K562 (cell line): ENCODE measurements around the gene TRIM47. TPM values are rescaled to one million over a fixed set of nuclear protein-coding genes. Genes with fewer than 3 reads are reported as not detected.

Experiments
- ATAC-seq: fragments of 200-7000 bp; cut with Tn5 transposase; 3 replicates; pipeline ENCODE4 v1.9.1; 2020; ENCODE audit warnings: moderate library complexity
- BruUV-seq: library from RNA; stranded (reverse); fragments of 400-500 nt; replicated peaks from 2 replicates; lab custom pipeline; 2021; lab: Mats Ljungman, UMichigan
- CTCF ChIA-PET: fragments of 300-600 bp; formaldehyde crosslinking; extraction: SDS; loops from one replicate; lab custom pipeline; 2021; ENCODE audit warnings: low intra/inter-chr PET ratio; lab: Yijun Ruan, JAX
- POLR2A ChIA-PET: fragments of 300-600, 350-650 bp; sonication (Branson Sonifier 250); formaldehyde crosslinking; extraction: SDS; loops from one replicate; lab custom pipeline; 2021; ENCODE audit warnings: antibody characterized with exemption, inconsistent platforms; lab: Yijun Ruan, JAX
- DNase-seq, 4 experiments: peaks; one replicate each; pipeline versions ENCODE4 v3.0.0 to v3.0.0-alpha.2; 2011 to 2018; ENCODE audit warnings: low spot score in 3 of 4, mixed read lengths in 3 of 4; ENCODE audit errors: extremely low read depth in 1 of 4
- FAIRE-seq: peaks from 2 replicates; lab custom pipeline; 2011; peaks lifted over from hg19 to GRCh38; lab: Jason Lieb, UNC
- H2AFZ ChIP-seq: 2 replicates; pipeline ENCODE4 v1.6.0; 2011; ENCODE audit warnings: low read depth, low read length, control low read depth, inconsistent platforms
- H3K27ac ChIP-seq: fragments of 200-600 bp; 3 replicates; pipeline ENCODE4 v1.8.0; 2011; ENCODE audit warnings: low read depth, mild to moderate bottlenecking, control low read depth, inconsistent platforms, low read length, moderate library complexity, mixed read lengths; ENCODE audit errors: extremely low read depth
- H3K27me3 ChIP-seq, 2 experiments: fragments of 300-600 bp in 1 of 2; 2 replicates in 1 of 2; 3 replicates in 1 of 2; pipeline versions ENCODE4 v1.6.0 to v1.8.0; 2011; ENCODE audit warnings: inconsistent platforms in 2 of 2, low read length in 2 of 2, mild to moderate bottlenecking in 1 of 2, mixed read lengths in 1 of 2, moderate library complexity in 1 of 2; ENCODE audit not compliant: control insufficient read depth in 2 of 2, insufficient read depth in 2 of 2
- H3K36me3 ChIP-seq: fragments of 300-600 bp; 3 replicates; pipeline ENCODE4 v1.8.0; 2011; ENCODE audit warnings: mild to moderate bottlenecking, low read length, inconsistent platforms; ENCODE audit not compliant: control insufficient read depth, insufficient read depth
- H3K4me1 ChIP-seq, 2 experiments: fragments of 200-600 bp in 1 of 2; replicated peaks in 1 of 2; 2 replicates in 1 of 2; 3 replicates in 1 of 2; pipeline versions ENCODE4 v1.5.1 to v1.8.0; 2011; ENCODE audit warnings: inconsistent platforms in 2 of 2, low read length in 2 of 2, mild to moderate bottlenecking in 1 of 2, mixed read lengths in 1 of 2, moderate library complexity in 1 of 2; ENCODE audit not compliant: control insufficient read depth in 2 of 2, insufficient read depth in 2 of 2
- H3K4me2 ChIP-seq: 2 replicates; pipeline ENCODE4 v1.6.1; 2011; ENCODE audit warnings: low read length, control low read depth, inconsistent platforms, mixed read lengths; ENCODE audit not compliant: insufficient read depth
- H3K4me3 ChIP-seq: fragments of 200-600 bp; sonication (generic), shearing (Covaris generic); 2 replicates; pipeline ENCODE4 v1.5.1; 2016; ENCODE audit warnings: control low read depth, inconsistent platforms
- H3K79me2 ChIP-seq: fragments of 200-600 bp; 3 replicates; pipeline ENCODE4 v1.8.0; 2011; ENCODE audit warnings: low read length, inconsistent platforms; ENCODE audit not compliant: control insufficient read depth, insufficient read depth
- H3K9ac ChIP-seq, 2 experiments: 2 replicates each; pipeline versions ENCODE4 v1.6.0 to v1.6.1; 2011; ENCODE audit warnings: low read depth in 2 of 2, low read length in 2 of 2, control low read depth in 1 of 2, inconsistent platforms in 1 of 2, mild to moderate bottlenecking in 1 of 2, mixed read lengths in 1 of 2; ENCODE audit not compliant: insufficient read depth in 1 of 2
- H3K9me1 ChIP-seq: one replicate; pipeline ENCODE4 v1.6.0; 2011; ENCODE audit warnings: inconsistent platforms, mild to moderate bottlenecking, low read length, moderate library complexity; ENCODE audit not compliant: control insufficient read depth, insufficient read depth
- H3K9me3 ChIP-seq: replicated peaks from 2 replicates; pipeline ENCODE4 v1.5.1; 2011; ENCODE audit warnings: low read depth, low read length, inconsistent platforms; ENCODE audit not compliant: control insufficient read depth, insufficient read depth
- H4K20me1 ChIP-seq: replicated peaks from 2 replicates; pipeline ENCODE4 v1.6.1; 2011; ENCODE audit warnings: low read length, inconsistent platforms, mixed read lengths; ENCODE audit not compliant: control insufficient read depth, insufficient read depth
- CREBBP ChIP-seq: IDR thresholded peaks from one replicate; pipeline ENCODE4 v1.6.1; 2012; ENCODE audit warnings: low read depth, mild to moderate bottlenecking, control low read depth, inconsistent platforms, low read length
- CXXC5 ChIP-seq: fragments of 250-450 bp; sonication (Bioruptor Pico); IDR thresholded peaks from 2 replicates; pipeline ENCODE4 v1.8.0; 2022; ENCODE audit warnings: inconsistent platforms, mild to moderate bottlenecking, moderate library complexity
- FOXA1 ChIP-seq: fragments of 450-650 bp; IDR thresholded peaks from 2 replicates; pipeline ENCODE4 v1.6.1; 2016; ENCODE audit warnings: mild to moderate bottlenecking, borderline replicate concordance
- JUND ChIP-seq, 2 experiments: IDR thresholded peaks; 2 replicates in 1 of 2; 3 replicates in 1 of 2; pipeline ENCODE4 v1.6.1; 2011; ENCODE audit warnings: borderline replicate concordance in 2 of 2, low read depth in 2 of 2, low read length in 2 of 2, improper control_type of control experiment in 1 of 2, missing biosample characterization in 1 of 2, missing genetic modification characterization in 1 of 2, missing genetic modification reagents in 1 of 2
- L3MBTL2 ChIP-seq: fragments of 450-650 bp; IDR thresholded peaks from 2 replicates; pipeline ENCODE4 v1.6.1; 2016; ENCODE audit warnings: mild to moderate bottlenecking, moderate library complexity
- POLR2G ChIP-seq: fragments of 200-400 bp; formaldehyde crosslinking; IDR thresholded peaks from 2 replicates; pipeline ENCODE4 v1.6.1; 2017; ENCODE audit warnings: low read depth, mild to moderate bottlenecking, antibody characterized with exemption, low read length, moderate library complexity
- RBFOX2 ChIP-seq: fragments of 200-400 bp; formaldehyde crosslinking; IDR thresholded peaks from 2 replicates; pipeline ENCODE4 v1.6.1; 2017; ENCODE audit warnings: low read depth, mild to moderate bottlenecking, low read length, moderate library complexity
- SMARCC2 ChIP-seq: fragments of 450-650 bp; IDR thresholded peaks from 2 replicates; pipeline ENCODE4 v1.6.1; 2017; ENCODE audit warnings: antibody characterized with exemption, moderate library complexity, mild to moderate bottlenecking, low read depth
- SUPT5H ChIP-seq: fragments of 450-650 bp; IDR thresholded peaks from 2 replicates; pipeline ENCODE4 v1.6.1; 2016
- TBP ChIP-seq: optimal IDR thresholded peaks from 2 replicates; pipeline ENCODE3; 2011; ENCODE audit warnings: low read depth, low read length, improper control_type of control experiment
- TCF7 ChIP-seq: sonication (generic); IDR thresholded peaks from 2 replicates; pipeline ENCODE4 v1.6.1; 2016; ENCODE audit warnings: antibody characterized with exemption, borderline replicate concordance
- ZFP36 ChIP-seq: fragments of 150-350 bp; IDR thresholded peaks from 2 replicates; pipeline ENCODE4 v1.6.1; 2018; ENCODE audit warnings: low read length, low read depth; ENCODE audit not compliant: partially characterized antibody
- WGBS: fragments of 100-300 bp; shearing (Covaris generic); methylation state at CpG from one replicate; pipeline ENCODE4 v1.1.6; 2016; ENCODE audit warnings: low coverage, mixed read lengths; ENCODE audit not compliant: insufficient coverage; ENCODE audit errors: missing lambda C conversion rate; 5-methylcytosine and 5-hydroxymethylcytosine counted together
- in situ Hi-C: fragments of 300-500 bp; cut with MboI; formaldehyde crosslinking; loops from 4 replicates; pipeline ENCODE4 v1.15.0; 2018; ENCODE audit warnings: inconsistent platforms, mixed read lengths
- intact Hi-C: fragments of 100-400 bp; cut with micrococcal nuclease; formaldehyde crosslinking; loops from 2 replicates; pipeline ENCODE4 v1.14.2; 2022
- polyA plus RNA-seq, 8 experiments: library from polyadenylated mRNA; depleted of rRNA in 4 of 8; stranded (reverse) in 5 of 8; unstranded in 3 of 8; fragments of >200 nt; fragmentation: Nextera tagmentation in 2 of 8; fragmentation: Illumina TruSeq in 1 of 8; extraction: Ambion mirVana in 2 of 8; extraction: Trizol in 1 of 8; gene quantifications; 2 replicates each; pipeline versions ENCODE4 v1.2.1 to v1.2.3, GENCODE V29; 2011 to 2014; ENCODE audit warnings: inconsistent platforms in 1 of 8, missing spikeins in 1 of 8
- total RNA-seq, 7 experiments: library from RNA; depleted of rRNA in 6 of 7; stranded (reverse); fragments of >200 nt in 6 of 7; fragmentation: Illumina TruSeq in 2 of 7; extraction: Trizol in 2 of 7; gene quantifications; 2 replicates each; pipeline versions ENCODE4 v1.2.1 to v1.2.3, GENCODE V29; 2011 to 2021; ENCODE audit warnings: low replicate concordance in 1 of 7
- TF ChIP-seq, protein P1 (sequence below): sonication (generic); formaldehyde crosslinking; IDR thresholded peaks from 2 replicates; pipeline ENCODE4 v1.8.0; 2022; ENCODE audit warnings: mild to moderate bottlenecking, missing genetic modification reagents, borderline replicate concordance
- TF ChIP-seq, protein P2 (sequence below), 2 experiments: fragments of 450-650 bp in 1 of 2; sonication (generic) in 1 of 2; formaldehyde crosslinking; conservative IDR thresholded peaks; 2 replicates each; pipeline versions ENCODE4 v1.4.0 to v1.8.1; 2020 to 2022; ENCODE audit warnings: mild to moderate bottlenecking in 1 of 2, missing genetic modification reagents in 1 of 2
- TF ChIP-seq, protein P3 (sequence below): fragments of 250-450 bp; sonication (Bioruptor Pico); IDR thresholded peaks from 2 replicates; pipeline ENCODE4 v1.4.0; 2020
- TF ChIP-seq, protein P4 (sequence below): sonication (generic); formaldehyde crosslinking; IDR thresholded peaks from 2 replicates; pipeline ENCODE4 v1.8.0; 2022; ENCODE audit warnings: mild to moderate bottlenecking, low read depth, missing genetic modification reagents

TRIM47 gene
- total and polyA plus RNA-seq, 9 of the 15 experiments (the other 6 are each of a cell fraction or from before 2014, with no cell fraction given) = 0.56 to 6.1 (median 3.2) TPM

DNA sequence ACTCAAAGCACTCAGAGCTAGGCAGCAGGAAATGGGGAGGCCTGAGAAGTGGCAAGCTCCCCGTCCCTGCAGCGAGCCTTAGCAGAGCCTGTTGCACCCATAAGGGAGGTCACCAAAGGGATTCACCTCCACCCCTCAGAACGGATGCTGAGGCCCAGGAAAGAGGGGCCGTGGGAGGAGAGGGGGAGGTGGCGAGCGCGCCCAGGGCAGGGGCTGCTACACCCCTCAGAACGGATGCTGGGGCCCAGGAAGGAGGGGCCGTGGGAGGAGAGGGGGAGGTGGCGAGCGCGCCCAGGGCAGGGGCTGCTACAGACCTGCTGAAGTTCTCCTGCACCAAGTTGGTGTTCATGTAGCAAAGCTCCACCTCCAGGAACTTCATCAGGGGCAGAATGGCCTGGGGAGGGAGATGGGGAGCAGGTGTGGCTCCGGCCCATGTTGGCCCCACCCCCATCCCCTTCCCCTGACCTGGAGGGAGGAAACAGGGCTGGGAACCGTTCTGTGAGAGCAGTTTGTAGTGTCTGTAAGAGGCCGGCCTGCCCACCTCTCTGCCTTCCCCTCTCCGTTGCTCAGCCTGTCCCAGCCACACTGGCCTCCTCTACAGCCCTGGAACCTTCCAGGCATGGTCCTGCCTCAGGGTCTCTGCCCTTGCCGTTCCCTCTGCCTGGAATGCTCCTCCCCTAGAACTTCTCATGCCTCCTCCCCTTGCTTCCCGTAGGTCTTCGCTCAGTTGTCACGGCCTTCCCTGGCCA lies 45.6 kb downstream of the TRIM47 start:
- Histone ChIP-seq H3K9me1 (no peaks in the 10 kb centered on the region), H3K4me3 (no peak overlapping the region), H4K20me1 (0 out of 2 replicates have a peak, but pooled peaks cover 4% of the 10 kb centered on the region), H3K9ac (peak overlapping the region in 1 of 2 experiments; percentile 81; a peak in 2 of 4 replicates), H3K4me2 (no peak overlapping the region), H3K36me3 (peaks cover 94% of the 10 kb centered on the region; the same call in 2 of the 3 replicates), H2AFZ (no peak overlapping the region), H3K4me1 (peaks cover 0 to 57% of the 10 kb centered on the region in 2 experiments; a peak in 3 of 5 replicates), H3K27me3 (no peaks in the 10 kb centered on the region), H3K79me2 (peaks cover 3% of the 10 kb centered on the region; the same call in 1 of the 3 replicates), H3K9me3 (no peaks in the 10 kb centered on the region), H3K27ac (peak overlapping the region; percentile 45; the same call in 1 of the 3 replicates)
- intact Hi-C loops = no loop called here
- POLR2A ChIA-PET = interaction anchor here (1.0 to 4.8 kb wide), 7 partner anchors 8 to 57 kb away, joined by 3 to 46 read pairs (median 6); partner anchors contain the start of gene UNC13D
- FAIRE-seq (no peak), DNase-seq (no peak), ATAC-seq (peak; percentile 38)
- no TSS peak for BruUV-seq
- CTCF ChIA-PET = interaction anchor here (0.7 kb wide), 1 partner anchor 61 kb away, joined by 4 read pairs; no protein-coding TSS in a partner anchor
- WGBS = 80% methylated on average over 6 of the region's 20 CpGs
- in situ Hi-C loops = no loop called here
- TF ChIP-seq, protein P1, sequence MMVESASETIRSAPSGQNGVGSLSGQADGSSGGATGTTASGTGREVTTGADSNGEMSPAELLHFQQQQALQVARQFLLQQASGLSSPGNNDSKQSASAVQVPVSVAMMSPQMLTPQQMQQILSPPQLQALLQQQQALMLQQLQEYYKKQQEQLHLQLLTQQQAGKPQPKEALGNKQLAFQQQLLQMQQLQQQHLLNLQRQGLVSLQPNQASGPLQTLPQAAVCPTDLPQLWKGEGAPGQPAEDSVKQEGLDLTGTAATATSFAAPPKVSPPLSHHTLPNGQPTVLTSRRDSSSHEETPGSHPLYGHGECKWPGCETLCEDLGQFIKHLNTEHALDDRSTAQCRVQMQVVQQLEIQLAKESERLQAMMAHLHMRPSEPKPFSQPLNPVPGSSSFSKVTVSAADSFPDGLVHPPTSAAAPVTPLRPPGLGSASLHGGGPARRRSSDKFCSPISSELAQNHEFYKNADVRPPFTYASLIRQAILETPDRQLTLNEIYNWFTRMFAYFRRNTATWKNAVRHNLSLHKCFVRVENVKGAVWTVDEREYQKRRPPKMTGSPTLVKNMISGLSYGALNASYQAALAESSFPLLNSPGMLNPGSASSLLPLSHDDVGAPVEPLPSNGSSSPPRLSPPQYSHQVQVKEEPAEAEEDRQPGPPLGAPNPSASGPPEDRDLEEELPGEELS (CRISPR knock-in tag) = no peak
- TF ChIP-seq SMARCC2 (no peak), CXXC5 (CRISPR knock-in tag) (no peak), POLR2G (peak; percentile 50), SUPT5H (peak; percentile 48; the same call in 1 of the 2 replicates), TCF7 (no peak), FOXA1 (no peak), L3MBTL2 (no peak), RBFOX2 (peak; percentile 56), ZFP36 (no peak), CREBBP (no peak), TBP (no peak), JUND (IDR thresholded peaks at IDR 0.05; ENCODE audit: borderline replicate concordance, low read depth, low read length) (no peak), JUND (tag; IDR thresholded peaks at IDR 0.05; ENCODE audit: borderline replicate concordance, low read depth, low read length) (no peak)
- TF ChIP-seq, protein P2, sequence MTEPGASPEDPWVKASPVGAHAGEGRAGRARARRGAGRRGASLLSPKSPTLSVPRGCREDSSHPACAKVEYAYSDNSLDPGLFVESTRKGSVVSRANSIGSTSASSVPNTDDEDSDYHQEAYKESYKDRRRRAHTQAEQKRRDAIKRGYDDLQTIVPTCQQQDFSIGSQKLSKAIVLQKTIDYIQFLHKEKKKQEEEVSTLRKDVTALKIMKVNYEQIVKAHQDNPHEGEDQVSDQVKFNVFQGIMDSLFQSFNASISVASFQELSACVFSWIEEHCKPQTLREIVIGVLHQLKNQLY (CRISPR knock-in tag; conservative IDR thresholded peaks at IDR 0.05) = no peak
- TF ChIP-seq, protein P3, sequence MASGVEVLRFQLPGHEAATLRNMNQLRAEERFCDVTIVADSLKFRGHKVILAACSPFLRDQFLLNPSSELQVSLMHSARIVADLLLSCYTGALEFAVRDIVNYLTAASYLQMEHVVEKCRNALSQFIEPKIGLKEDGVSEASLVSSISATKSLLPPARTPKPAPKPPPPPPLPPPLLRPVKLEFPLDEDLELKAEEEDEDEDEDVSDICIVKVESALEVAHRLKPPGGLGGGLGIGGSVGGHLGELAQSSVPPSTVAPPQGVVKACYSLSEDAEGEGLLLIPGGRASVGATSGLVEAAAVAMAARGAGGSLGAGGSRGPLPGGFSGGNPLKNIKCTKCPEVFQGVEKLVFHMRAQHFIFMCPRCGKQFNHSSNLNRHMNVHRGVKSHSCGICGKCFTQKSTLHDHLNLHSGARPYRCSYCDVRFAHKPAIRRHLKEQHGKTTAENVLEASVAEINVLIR = no peak
- TF ChIP-seq, protein P4, sequence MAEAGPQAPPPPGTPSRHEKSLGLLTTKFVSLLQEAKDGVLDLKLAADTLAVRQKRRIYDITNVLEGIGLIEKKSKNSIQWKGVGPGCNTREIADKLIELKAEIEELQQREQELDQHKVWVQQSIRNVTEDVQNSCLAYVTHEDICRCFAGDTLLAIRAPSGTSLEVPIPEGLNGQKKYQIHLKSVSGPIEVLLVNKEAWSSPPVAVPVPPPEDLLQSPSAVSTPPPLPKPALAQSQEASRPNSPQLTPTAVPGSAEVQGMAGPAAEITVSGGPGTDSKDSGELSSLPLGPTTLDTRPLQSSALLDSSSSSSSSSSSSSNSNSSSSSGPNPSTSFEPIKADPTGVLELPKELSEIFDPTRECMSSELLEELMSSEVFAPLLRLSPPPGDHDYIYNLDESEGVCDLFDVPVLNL (CRISPR knock-in tag) = no peak
